Measurements from ENCODE around the gene WIPF1.

The WIPF1 gene

GRCh38 chr2:174516501-174517378 lies 80.9 kb downstream of the WIPF1 start:
- no peak for TF ChIP-seq CTCF (IDR thresholded peaks at IDR 0.05; ENCODE audit: borderline replicate concordance, insufficient read depth, low read depth, low read length)
- H3K4me3 ChIP-seq (ENCODE audit: low read depth, low read length), result no peak overlapping the region

- H3K4me3 ChIP-seq (ENCODE audit: low read depth, low read length), result no peak overlapping the region
- no peak for TF ChIP-seq CTCF (IDR thresholded peaks at IDR 0.05; ENCODE audit: borderline replicate concordance, insufficient read depth, low read depth, low read length)
Measured at GRCh38 chr2:174512345-174512744, 85.3 kb downstream of the WIPF1 start.

GRCh38 chr2:174511580-174512260 lies 85.9 kb downstream of the WIPF1 start:
- TF ChIP-seq CTCF (IDR thresholded peaks at IDR 0.05; ENCODE audit: borderline replicate concordance, insufficient read depth, low read depth, low read length), result no peak
- H3K4me3 ChIP-seq (ENCODE audit: low read depth, low read length), result no peak overlapping the region

GRCh38 chr2:174510583-174511189 lies 86.9 kb downstream of the WIPF1 start:
- H3K4me3 ChIP-seq (ENCODE audit: low read depth, low read length), result no peak overlapping the region
- TF ChIP-seq CTCF (IDR thresholded peaks at IDR 0.05; ENCODE audit: borderline replicate concordance, insufficient read depth, low read depth, low read length), result no peak
